BLaER1 treated with 17β-estradiol and CSF1 and Interleukin-3, amounts not matched to agents 10 nM and 100 nM (cell line): Measurements from ENCODE around the gene FAM193B.
A peak's percentile ranks its signal among the peaks of the same experiment; 100 is the strongest.

Experiments
- H3K27ac ChIP-seq, 11 experiments: shearing (Covaris generic); formaldehyde crosslinking; 2 replicates each; pipeline ENCODE4 v1.8.1; 2022
- H3K27me3 ChIP-seq, 11 experiments: shearing (Covaris generic); formaldehyde crosslinking; 2 replicates each; pipeline ENCODE4 v1.8.1; 2022
- H3K36me3 ChIP-seq, 11 experiments: shearing (Covaris generic); formaldehyde crosslinking; 2 replicates each; pipeline ENCODE4 v1.8.1; 2022
- H3K4me1 ChIP-seq, 10 experiments: shearing (Covaris generic); formaldehyde crosslinking; 2 replicates each; pipeline ENCODE4 v1.8.1; 2022
- H3K4me2 ChIP-seq, 11 experiments: shearing (Covaris generic); formaldehyde crosslinking; 2 replicates each; pipeline ENCODE4 v1.8.1; 2022
- H3K4me3 ChIP-seq, 10 experiments: shearing (Covaris generic); formaldehyde crosslinking; 2 replicates each; pipeline ENCODE4 v1.8.1; 2022
- H3K9ac ChIP-seq, 11 experiments: shearing (Covaris generic); formaldehyde crosslinking; 2 replicates each; pipeline ENCODE4 v1.8.1; 2022
- H3K9me3 ChIP-seq, 11 experiments: shearing (Covaris generic); formaldehyde crosslinking; replicated peaks in 1 of 11; 2 replicates each; pipeline ENCODE4 v1.8.1; 2022
- H4K20me1 ChIP-seq, 11 experiments: shearing (Covaris generic); formaldehyde crosslinking; 2 replicates each; pipeline ENCODE4 v1.8.1; 2022
- Cebpa-rat ChIP-seq, 11 experiments: shearing (Covaris generic); IDR thresholded peaks; 2 replicates each; pipeline ENCODE4 v1.8.1; 2022

FAM193B gene

DNA sequence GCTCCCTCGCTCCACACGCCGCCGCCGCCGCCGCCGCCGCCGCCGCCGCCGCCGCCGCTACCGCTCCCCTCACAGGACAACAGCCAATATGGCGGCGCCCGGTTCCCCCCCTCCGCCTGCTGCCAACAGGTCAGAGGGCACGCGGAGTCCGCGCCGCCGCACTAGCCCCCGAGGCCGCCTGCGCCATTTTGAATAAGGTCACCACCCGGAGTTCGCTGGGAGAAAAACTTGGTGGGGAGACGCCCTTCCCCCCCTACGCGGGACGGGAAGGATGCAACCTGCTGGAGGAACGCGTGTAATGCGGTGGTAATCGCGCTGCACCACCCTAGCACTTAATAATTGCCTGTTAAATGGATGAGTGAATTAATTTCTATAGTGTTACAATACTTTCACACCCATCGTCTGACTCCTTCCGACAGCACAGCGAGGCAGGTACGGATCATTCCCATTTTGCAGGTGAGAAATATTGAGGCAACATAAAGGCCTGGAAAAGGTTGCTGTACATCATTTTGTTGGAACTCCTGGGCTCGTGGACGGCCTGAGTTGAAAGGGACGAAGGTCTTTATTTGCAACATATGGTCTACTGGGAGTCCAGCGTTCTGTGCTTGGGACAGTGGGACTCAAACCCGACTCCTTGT lies at the start of gene FAM193B:
TSS of gene FAM193B (minus strand) at position 90 of the 638 bp plus-strand sequence. CDS start 105 bp downstream, outside the sequence.
- peak within 1 kb of the TSS; percentile 89 to 99 (median 92) for H3K4me3 ChIP-seq

GRCh38 chr5:177604116-177604521 lies 49.8 kb upstream of the FAM193B start:
- TF ChIP-seq Cebpa-rat (IDR thresholded peaks at IDR 0.05), result no peak
- Histone ChIP-seq H3K9me3 (no peaks in the 10 kb centered on the region), H3K4me3 (no peak overlapping the region), H3K4me2 (no peak overlapping the region), H3K4me1 (peaks cover 28 to 55% (median 43%) of the 10 kb centered on the region in 10 experiments), H3K27ac (no peak overlapping the region), H4K20me1 (peaks cover 0 to 68% (median 41%) of the 10 kb centered on the region in 11 experiments; a peak in 16 of 22 replicates), H3K36me3 (peaks cover 0 to 46% (median 22%) of the 10 kb centered on the region in 11 experiments; a peak in 15 of 22 replicates), H3K27me3 (no peaks in the 10 kb centered on the region), H3K9ac (peak overlapping the region in 3 of 11 experiments; percentile 9; a peak in 1 of 22 replicates)

More for the DNA sequence above, at the start of gene FAM193B:
- peak within 1 kb of the TSS; percentile 89 to 97 (median 95) for H3K9ac ChIP-seq
- peaks cover 32 to 47% (median 38%) of the 10 kb centered on the region in 10 experiments for H3K4me1 ChIP-seq
- H3K36me3 ChIP-seq, result peaks cover 21 to 36% (median 33%) of the 10 kb centered on the region in 11 experiments; a peak in 21 of 22 replicates
- peaks cover 30 to 46% (median 44%) of the 10 kb centered on the region in 11 experiments; a peak in 21 of 22 replicates for H4K20me1 ChIP-seq
- H3K4me2 ChIP-seq, result peak within 1 kb of the TSS; percentile 85 to 98 (median 96)
- peak within 1 kb of the TSS; percentile 61 to 93 (median 90); a peak in 21 of 22 replicates for H3K27ac ChIP-seq
- H3K9me3 ChIP-seq, result no peaks in the 10 kb centered on the region
- no peak for TF ChIP-seq Cebpa-rat (IDR thresholded peaks at IDR 0.05)
- H3K27me3 ChIP-seq, result no peaks in the 10 kb centered on the region

- peaks cover 27 to 52% (median 42%) of the 10 kb centered on the region in 10 experiments for H3K4me1 ChIP-seq
- no peak overlapping the region for H3K27ac ChIP-seq
- no peaks in the 10 kb centered on the region for H3K9me3 ChIP-seq
- H3K9ac ChIP-seq, result 0 out of 22 replicates have a peak overlapping the region, but pooled peaks of 2 of the 11 experiments have one; percentile 9
- no peaks in the 10 kb centered on the region for H3K27me3 ChIP-seq
- H3K4me3 ChIP-seq, result no peak overlapping the region
- TF ChIP-seq Cebpa-rat (IDR thresholded peaks at IDR 0.05), result no peak
- H4K20me1 ChIP-seq, result peaks cover 0 to 63% (median 36%) of the 10 kb centered on the region in 11 experiments; a peak in 16 of 22 replicates
- H3K36me3 ChIP-seq, result peaks cover 0 to 41% (median 22%) of the 10 kb centered on the region in 11 experiments; a peak in 15 of 22 replicates
- H3K4me2 ChIP-seq, result no peak overlapping the region
Measured at GRCh38 chr5:177603631-177604030, 49.3 kb upstream of the FAM193B start.

- H4K20me1 ChIP-seq, result peaks cover 0 to 55% (median 24%) of the 10 kb centered on the region in 11 experiments; a peak in 14 of 22 replicates
- peaks cover 32 to 46% (median 36%) of the 10 kb centered on the region in 10 experiments for H3K4me1 ChIP-seq
- peaks cover 0 to 31% (median 18%) of the 10 kb centered on the region in 11 experiments; a peak in 13 of 22 replicates for H3K36me3 ChIP-seq
- H3K9ac ChIP-seq, result peak overlapping the region in 3 of 11 experiments; percentile 41 to 96 (median 94); a peak in 3 of 22 replicates
- H3K9me3 ChIP-seq, result no peaks in the 10 kb centered on the region
- no peaks in the 10 kb centered on the region for H3K27me3 ChIP-seq
- H3K27ac ChIP-seq, result 0 out of 22 replicates have a peak overlapping the region, but pooled peaks of 1 of the 11 experiments have one; percentile 93
- no peak for TF ChIP-seq Cebpa-rat (IDR thresholded peaks at IDR 0.05)
- H3K4me3 ChIP-seq, result no peak overlapping the region
- H3K4me2 ChIP-seq, result no peak overlapping the region
Measured at GRCh38 chr5:177602458-177602830, 48.1 kb upstream of the FAM193B start.

DNA sequence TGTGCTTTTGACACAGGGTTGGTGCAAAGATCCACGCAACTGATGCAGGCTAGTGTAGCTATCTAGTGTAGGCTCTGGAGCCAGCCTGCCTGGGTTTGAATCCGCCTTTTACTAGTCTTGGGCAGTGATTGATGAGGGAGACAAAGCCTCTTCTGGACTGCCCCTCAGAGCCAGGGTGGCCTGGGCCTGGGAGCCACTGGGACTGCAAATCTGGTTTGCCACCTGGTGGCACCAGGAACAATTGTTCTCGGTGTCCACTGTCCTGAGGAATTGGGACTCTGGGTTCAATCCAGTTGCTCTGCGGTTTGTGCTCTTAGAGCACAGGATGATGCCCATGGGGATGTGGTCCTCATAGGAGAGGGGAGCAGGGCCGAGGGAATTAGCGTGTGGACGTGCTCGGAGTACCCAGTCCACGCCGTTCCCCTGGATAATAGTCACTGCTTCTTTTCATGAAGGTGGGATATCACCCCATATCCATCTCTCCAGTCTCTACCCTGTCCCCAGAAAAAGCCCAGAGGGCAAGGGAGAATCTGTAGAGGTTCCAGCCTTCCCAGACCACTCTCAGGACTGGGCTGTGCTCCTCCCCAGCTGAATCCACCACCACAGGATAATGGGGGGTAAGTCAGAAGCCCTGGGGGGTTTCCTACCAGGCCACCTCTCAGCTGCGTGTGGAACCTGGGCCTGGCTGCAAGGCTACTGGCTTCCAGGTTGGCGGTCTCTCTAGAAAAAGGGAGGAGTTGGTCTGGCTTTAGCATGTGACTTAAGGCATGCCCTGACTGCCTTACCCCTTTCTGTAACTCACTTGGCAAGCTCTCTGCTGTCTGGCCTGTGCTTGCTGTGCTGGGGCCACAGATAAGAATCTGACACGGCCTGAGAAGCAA lies 47.5 kb upstream of the FAM193B start:
- peaks cover 28 to 40% (median 34%) of the 10 kb centered on the region in 10 experiments for H3K4me1 ChIP-seq
- peak overlapping the region in 5 of 11 experiments; percentile 12 to 95 (median 93); a peak in 5 of 22 replicates for H3K27ac ChIP-seq
- no peaks in the 10 kb centered on the region for H3K27me3 ChIP-seq
- H3K36me3 ChIP-seq, result peaks cover under 1 to 34% (median 21%) of the 10 kb centered on the region in 11 experiments; a peak in 21 of 22 replicates
- H4K20me1 ChIP-seq, result peaks cover 0 to 51% (median 19%) of the 10 kb centered on the region in 11 experiments; a peak in 14 of 22 replicates
- H3K9ac ChIP-seq, result peak overlapping the region; percentile 88 to 97 (median 94); a peak in 17 of 22 replicates
- peak overlapping the region; percentile 82 to 93 (median 91); a peak in 19 of 22 replicates for H3K4me2 ChIP-seq
- H3K9me3 ChIP-seq, result no peaks in the 10 kb centered on the region
- peak overlapping the region in 2 of 10 experiments; percentile 80 to 89; a peak in 3 of 20 replicates for H3K4me3 ChIP-seq
- TF ChIP-seq Cebpa-rat (IDR thresholded peaks at IDR 0.05), result no peak

DNA sequence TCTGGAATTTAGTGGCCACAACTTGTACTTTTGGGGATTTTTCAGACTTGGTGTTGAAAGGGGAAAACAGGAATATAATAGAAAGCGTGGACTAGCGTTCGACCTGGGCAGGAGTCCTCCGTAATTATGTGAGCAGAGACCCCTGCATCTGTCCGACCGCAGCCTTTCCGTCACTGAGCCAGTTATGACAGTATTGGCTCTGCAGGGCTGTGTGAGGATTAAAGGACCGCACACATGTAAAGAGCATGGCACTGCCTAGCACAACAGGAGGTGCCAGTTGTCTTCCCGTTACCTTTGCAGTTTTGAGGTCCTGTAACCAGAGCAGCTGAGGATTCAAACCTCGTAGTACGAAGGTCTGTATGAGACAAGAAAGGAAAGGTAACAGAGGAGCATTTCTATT lies 46.8 kb upstream of the FAM193B start:
- no peaks in the 10 kb centered on the region for H3K27me3 ChIP-seq
- TF ChIP-seq Cebpa-rat (IDR thresholded peaks at IDR 0.05), result no peak
- H3K4me3 ChIP-seq, result peak overlapping the region; percentile 74 to 89 (median 80); a peak in 19 of 20 replicates
- peaks cover 8 to 41% (median 25%) of the 10 kb centered on the region in 11 experiments for H3K36me3 ChIP-seq
- no peaks in the 10 kb centered on the region for H3K9me3 ChIP-seq
- H3K9ac ChIP-seq, result peak overlapping the region; percentile 88 to 97 (median 94); a peak in 21 of 22 replicates
- H4K20me1 ChIP-seq, result peaks cover 0 to 51% (median 18%) of the 10 kb centered on the region in 11 experiments; a peak in 16 of 22 replicates
- H3K4me1 ChIP-seq, result peaks cover 25 to 41% (median 36%) of the 10 kb centered on the region in 10 experiments
- H3K4me2 ChIP-seq, result peak overlapping the region; percentile 82 to 93 (median 91)
- peak overlapping the region in 10 of 11 experiments; percentile 89 to 98 (median 94); a peak in 20 of 22 replicates for H3K27ac ChIP-seq

DNA sequence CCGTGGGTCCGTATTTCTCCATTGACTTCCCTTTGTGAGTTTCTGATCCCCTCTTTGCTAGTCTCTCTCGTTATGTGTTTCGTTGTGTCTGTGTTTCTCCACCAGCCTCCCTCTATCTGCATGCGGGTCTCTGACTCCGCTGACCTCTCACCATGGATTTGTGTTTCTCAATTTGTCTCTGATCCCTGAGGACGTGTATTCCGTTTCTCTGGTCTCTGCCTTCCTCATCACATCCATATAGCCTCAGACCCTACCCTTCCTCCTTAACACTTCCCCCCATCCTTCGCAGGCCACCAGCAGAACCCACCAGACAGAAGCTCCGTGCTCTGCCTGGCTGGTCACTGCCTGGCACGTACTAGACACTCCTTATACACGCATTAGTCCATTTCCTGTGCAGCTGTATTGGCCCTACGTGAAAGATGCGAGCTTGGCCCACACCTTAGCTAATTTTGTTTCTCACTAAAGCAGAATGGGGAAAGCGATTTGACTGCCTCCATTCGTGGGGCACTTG lies 46.2 kb upstream of the FAM193B start:
- peaks cover 0 to 51% (median 24%) of the 10 kb centered on the region in 11 experiments; a peak in 18 of 22 replicates for H4K20me1 ChIP-seq
- TF ChIP-seq Cebpa-rat (IDR thresholded peaks at IDR 0.05), result no peak
- peak overlapping the region; percentile 74 to 89 (median 80) for H3K4me3 ChIP-seq
- H3K27ac ChIP-seq, result peak overlapping the region; percentile 75 to 98 (median 94)
- no peaks in the 10 kb centered on the region for H3K9me3 ChIP-seq
- H3K4me1 ChIP-seq, result peaks cover 25 to 47% (median 38%) of the 10 kb centered on the region in 10 experiments
- H3K36me3 ChIP-seq, result peaks cover 13 to 43% (median 26%) of the 10 kb centered on the region in 11 experiments
- peak overlapping the region; percentile 88 to 97 (median 94) for H3K9ac ChIP-seq
- no peaks in the 10 kb centered on the region for H3K27me3 ChIP-seq
- peak overlapping the region; percentile 82 to 93 (median 91) for H3K4me2 ChIP-seq
